Pulmonary artery endothelial cell (primary cell): ENCODE data around the gene CYB5B. TPM values are rescaled to one million over a fixed set of nuclear protein-coding genes. Genes with fewer than 3 reads are reported as not detected.

ENCODE experiments used
- DNase-seq: peaks from one replicate; pipeline ENCODE4 v3.0.0-alpha.2; 2011; ENCODE audit warnings: low read depth, low spot score
- total RNA-seq: library from RNA; depleted of rRNA; stranded (reverse); fragments of >200 nt; gene quantifications from 2 replicates; pipeline ENCODE4 v1.2.3, GENCODE V29; 2014

CYB5B gene
- total RNA-seq, 1 donor from 2014 or later = 102 TPM

DNA sequence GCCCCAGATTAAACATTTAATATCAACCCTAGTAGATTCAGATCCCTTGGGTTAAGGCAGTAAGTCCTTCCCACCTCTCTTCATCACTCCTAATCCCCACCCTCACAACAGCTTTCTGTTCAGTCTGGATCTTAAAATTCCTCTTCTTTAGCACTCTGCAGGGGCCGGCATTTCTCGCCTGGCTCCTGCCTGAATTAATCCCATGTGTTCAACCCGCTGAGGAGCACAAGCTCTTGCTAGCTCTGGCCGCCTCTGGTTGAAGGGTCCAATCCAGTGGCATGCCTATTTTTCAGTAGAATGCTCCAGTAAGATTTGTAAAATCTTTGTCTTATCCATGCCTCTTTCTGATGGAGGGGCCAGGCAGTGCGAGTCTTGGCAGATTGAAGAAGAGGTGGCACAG is 59.2 kb downstream of the CYB5B start:
- DNase-seq = no peak

GRCh38 chr16:69485361-69485760 is 60.9 kb downstream of the CYB5B start:
- no peak for DNase-seq

GRCh38 chr16:69485816-69486215 is 61.4 kb downstream of the CYB5B start:
- no peak for DNase-seq

DNA sequence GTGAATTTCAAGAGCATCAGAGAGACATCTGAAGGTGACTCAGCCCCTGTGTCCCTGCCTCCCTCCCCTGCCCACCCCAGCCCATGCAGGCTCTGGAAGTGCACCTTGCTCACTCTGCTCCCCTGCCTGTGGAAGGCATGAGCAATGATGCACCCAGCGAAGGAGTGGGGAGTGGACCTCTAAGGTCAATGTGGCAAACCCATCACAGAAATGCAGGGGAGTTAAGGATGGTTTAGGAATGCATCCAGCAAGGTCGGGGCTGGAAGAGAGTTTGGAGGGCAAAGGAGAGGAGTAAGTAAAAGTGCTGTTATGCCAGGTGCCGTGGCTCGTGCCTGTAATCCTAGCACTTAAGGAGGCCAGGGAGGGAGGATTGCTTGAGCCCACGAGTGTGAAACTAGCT is 61.9 kb downstream of the CYB5B start:
- DNase-seq = no peak

DNA sequence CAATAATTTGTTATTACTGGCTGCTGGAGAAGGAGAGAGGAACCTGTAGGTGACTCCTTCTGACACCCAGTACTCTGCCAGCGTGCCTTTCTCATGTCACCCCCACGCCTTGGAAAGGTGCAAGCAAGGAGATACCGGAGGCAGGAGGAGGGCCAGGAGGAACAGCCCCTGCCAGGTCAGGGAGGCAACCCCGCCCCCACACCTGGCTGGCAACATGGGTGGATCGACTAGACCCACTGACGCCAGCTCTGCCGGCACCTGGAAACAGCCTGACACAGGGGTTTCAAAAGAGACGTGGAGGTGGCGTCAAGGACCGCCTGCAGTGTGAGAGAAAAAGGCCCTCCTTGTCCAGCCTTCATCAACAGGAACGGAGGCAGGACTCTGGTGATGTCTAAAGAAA is 62.3 kb downstream of the CYB5B start:
- no peak for DNase-seq

DNA sequence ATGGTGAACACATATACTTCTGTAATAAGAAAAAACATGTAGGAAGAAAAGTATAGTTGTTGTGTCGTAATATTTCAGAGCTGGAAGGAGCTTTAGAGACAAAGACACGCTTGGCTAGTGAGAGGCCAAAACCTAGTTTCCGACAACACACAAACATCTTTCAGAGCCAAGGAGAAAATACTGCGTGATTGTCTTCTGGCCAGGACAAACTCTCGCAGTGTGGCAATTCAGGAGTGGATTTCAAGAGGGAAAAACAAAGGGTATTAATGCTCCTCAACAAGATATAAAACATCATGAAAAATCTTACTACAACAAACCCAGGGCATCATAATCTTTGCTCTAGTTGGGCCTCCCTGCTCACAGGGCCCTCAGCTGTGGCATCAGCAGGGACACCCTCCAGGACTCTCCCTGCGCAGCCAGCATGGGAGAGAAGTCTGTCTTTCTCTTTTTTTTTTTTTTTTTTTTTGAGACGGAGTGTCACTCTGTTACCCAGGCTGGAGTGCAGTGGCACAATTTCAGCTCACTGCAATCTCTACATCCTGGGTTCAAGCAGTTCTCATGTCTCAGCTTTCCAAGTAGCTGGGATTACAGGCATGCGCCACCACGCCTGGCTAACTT is 66.4 kb downstream of the CYB5B start:
- no peak for DNase-seq

- DNase-seq = no peak
Observed at GRCh38 chr16:69494991-69495392, 70.6 kb downstream of the CYB5B start.

DNA sequence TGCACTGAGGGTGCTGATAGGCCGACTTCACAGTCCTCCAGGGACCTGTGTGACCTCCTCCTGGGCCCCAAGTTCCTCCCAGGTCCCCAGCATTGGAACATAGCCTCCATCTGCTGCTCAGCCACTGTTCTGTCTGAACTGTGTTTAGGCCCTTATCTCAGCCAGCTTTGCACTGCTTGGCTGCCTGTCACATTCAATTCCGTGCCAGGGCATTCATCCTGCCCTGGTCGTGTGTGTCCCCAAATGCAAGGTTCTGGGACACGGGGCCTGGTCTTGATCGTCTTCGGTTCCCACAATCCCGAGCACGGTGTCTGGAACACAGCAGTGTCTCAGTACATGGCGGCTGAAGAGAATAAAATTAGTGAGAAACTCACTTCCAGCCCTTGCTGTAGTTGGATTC is 71.4 kb downstream of the CYB5B start:
- DNase-seq = no peak

DNA sequence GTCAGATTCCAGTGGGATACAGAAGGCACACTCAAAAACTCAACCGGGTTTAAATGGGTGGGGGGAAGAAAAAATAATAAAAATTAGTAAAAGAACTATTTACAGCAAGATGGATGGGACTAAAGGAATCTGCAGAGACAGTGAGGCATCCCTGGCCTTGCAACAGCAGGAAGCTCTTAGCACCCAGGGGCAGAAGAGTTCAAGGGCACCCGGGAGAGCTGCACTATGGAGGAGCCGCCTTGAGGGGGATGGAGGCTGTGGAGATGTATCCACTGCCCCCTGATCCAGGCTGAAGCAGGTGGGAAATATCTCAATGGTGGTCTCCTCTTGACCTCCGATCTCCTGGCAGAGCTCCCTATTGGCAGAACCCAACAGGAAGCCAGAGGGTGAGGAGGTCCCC is 72.0 kb downstream of the CYB5B start:
- DNase-seq = no peak

- DNase-seq = no peak
Observed at GRCh38 chr16:69496896-69497295, 72.5 kb downstream of the CYB5B start.

GRCh38 chr16:69497876-69498596 is 73.6 kb downstream of the CYB5B start:
- no peak for DNase-seq

DNA sequence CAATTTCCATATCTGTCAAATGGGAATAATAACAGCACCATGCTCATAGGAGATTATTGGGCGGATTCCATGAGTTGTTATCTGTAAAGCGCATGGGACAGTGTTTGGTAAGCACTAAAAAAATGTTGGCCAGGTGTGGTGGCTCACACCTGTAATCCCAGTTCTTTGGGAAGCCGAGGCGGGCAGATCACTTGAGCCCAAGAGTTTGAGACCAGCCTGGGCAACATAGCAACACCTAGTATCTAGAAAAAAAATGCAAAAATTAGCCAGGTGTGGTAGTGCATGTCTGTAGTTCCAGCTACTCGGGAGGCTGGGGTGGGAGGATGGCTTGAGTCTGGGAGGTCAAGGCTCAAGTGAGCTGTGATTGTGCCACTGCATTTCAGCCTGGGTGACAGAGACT is 74.5 kb downstream of the CYB5B start:
- DNase-seq = no peak

GRCh38 chr16:69499541-69500230 is 75.3 kb downstream of the CYB5B start:
- no peak for DNase-seq

GRCh38 chr16:69500496-69500895 is 76.1 kb downstream of the CYB5B start:
- DNase-seq = no peak

GRCh38 chr16:69501956-69502745 is 77.7 kb downstream of the CYB5B start:
- no peak for DNase-seq

GRCh38 chr16:69503244-69503643 is 78.8 kb downstream of the CYB5B start:
- no peak for DNase-seq

DNA sequence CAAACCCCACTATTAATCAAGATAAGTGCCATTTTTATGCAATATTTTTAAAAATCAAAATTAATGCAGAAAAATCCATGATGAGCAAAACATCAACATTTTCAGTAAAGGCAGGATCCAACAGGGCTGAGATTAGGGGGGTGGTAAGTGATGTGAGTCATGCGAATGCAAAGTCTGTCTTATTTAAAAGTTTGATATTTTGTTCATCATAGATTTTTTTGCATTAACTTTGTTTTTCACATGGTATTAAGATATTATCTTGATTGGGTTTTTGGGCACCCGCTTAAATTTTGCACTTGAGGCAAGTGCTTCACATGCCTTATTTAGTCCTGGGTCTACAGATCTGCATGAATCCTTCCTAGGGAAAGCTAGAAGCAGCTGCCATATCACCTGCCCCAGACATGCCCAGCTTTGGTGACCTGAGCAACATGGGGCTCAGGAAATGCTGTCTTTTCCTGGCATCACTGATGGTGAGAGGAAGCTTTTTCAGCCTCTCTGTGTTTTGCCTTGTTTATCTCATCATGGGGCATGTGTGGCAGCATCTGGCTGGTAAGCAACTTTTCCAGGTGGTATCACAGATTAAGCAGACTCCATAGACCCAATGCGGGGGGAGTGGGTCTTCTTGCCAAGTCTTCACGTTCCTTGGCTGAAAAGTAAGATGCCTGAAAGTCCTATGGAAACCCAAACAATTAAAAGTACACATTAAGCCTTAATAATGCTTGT is 83.8 kb downstream of the CYB5B start:
- DNase-seq = no peak

DNA sequence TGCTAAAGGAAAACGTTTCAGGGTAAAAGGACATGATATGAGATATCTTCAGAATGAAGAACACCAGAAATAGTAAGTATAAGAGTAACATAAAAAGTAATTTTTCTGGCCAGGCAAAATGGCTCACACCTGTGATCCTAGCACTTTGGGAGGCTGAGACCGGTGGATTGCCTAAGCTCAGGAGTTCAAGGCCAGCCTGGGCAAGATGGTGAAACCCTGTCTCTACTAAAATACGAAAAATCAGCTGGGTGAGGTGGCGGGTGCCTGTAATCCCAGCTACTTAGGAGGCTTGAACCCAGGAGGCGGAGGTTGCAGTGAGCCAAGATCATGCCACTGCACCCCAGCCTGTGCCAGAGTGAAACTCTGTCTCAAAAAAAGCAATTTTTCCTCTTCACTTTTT is 84.7 kb downstream of the CYB5B start:
- no peak for DNase-seq

GRCh38 chr16:69511651-69512050 is 87.2 kb downstream of the CYB5B start:
- DNase-seq = no peak

DNA sequence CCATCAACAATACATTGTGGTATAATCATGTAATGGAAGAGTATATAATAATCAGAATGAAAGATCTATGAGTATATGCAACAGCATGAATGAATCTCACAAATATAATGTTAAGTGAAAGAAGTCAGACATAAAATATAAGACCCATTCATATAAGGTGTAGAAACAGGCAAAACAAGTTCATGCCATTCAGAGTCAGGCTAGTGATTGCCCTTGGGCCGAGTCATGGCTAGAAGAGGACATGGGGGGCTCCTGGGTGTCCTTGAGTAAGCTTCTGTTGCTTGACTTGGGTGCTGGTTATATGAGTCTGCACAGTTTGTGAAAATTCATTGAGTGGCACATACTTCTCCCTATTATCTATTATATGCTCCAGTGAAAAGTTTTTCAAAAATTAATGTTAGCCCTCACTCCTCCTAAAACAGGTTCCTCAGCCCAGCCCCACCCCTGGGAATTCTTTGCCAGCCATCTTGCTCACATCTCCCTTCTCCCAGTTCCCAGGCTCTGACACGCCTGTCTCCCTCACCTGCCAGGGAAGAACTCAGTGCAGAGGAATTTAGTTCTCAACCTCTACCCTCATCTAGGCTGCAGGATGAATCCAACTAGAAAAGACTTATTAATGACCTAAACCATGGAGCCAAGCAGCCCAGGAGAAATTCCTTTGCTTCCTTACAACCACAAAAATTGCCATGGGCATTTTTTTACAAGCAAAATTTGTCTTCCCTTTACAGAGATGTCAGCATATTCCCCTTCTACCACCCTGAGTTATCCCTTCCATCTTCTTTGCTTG is 89.0 kb downstream of the CYB5B start:
- DNase-seq = no peak

- no peak for DNase-seq
Observed at GRCh38 chr16:69514356-69514755, 89.9 kb downstream of the CYB5B start.
